PC-9 (cell line): Measurements from ENCODE around the gene PXDN. TPM values are rescaled to one million over a fixed set of nuclear protein-coding genes. Genes with fewer than 3 reads are reported as not detected.

Source experiments
- BruUV-seq: library from RNA; stranded (reverse); fragments of 400-500 nt; replicated peaks from 2 replicates; lab custom pipeline; 2021; lab: Mats Ljungman, UMichigan
- CTCF ChIA-PET: fragments of 300-600 bp; sonication (Branson Sonifier 250); formaldehyde crosslinking; loops from one replicate; lab custom pipeline; 2022; ENCODE audit warnings: antibody characterized with exemption; lab: Charles Lee
- POLR2A ChIA-PET: fragments of 300-600 bp; sonication (Branson Sonifier 250); formaldehyde crosslinking; loops from one replicate; lab custom pipeline; 2022; ENCODE audit warnings: antibody characterized with exemption; ENCODE audit not compliant: unreplicated experiment; lab: Charles Lee
- DNase-seq, 2 experiments: peaks; one replicate each; pipeline versions ENCODE4 v3.0.0 to v3.0.0-alpha.2; 2015 to 2022; ENCODE audit warnings: mixed read lengths in 1 of 2
- H2AFZ ChIP-seq: fragments of 200-600 bp; sonication (generic); 2 replicates; pipeline ENCODE4 v1.8.1; 2017; ENCODE audit warnings: antibody characterized with exemption
- H3F3A ChIP-seq: fragments of 200-600 bp; sonication (generic); 2 replicates; pipeline ENCODE4 v1.8.1; 2017; ENCODE audit warnings: antibody characterized with exemption, mild to moderate bottlenecking, low read depth; ENCODE audit not compliant: insufficient read depth
- H3K27ac ChIP-seq: fragments of 200-600 bp; sonication (generic); 2 replicates; pipeline ENCODE4 v1.6.1; 2016; ENCODE audit warnings: mixed run types
- H3K27me3 ChIP-seq: fragments of 200-600 bp; sonication (generic); 2 replicates; pipeline ENCODE4 v1.6.1; 2016; ENCODE audit warnings: low read depth, mixed run types; ENCODE audit not compliant: insufficient read depth
- H3K36me3 ChIP-seq: fragments of 200-600 bp; sonication (generic); 2 replicates; pipeline ENCODE4 v1.6.1; 2016; ENCODE audit warnings: low read depth, mixed run types
- H3K4me1 ChIP-seq: fragments of 200-600 bp; sonication (generic); replicated peaks from 2 replicates; pipeline ENCODE4 v1.6.1; 2016; ENCODE audit warnings: mixed run types; ENCODE audit not compliant: insufficient read depth
- H3K4me2 ChIP-seq: fragments of 200-600 bp; sonication (generic); 2 replicates; pipeline ENCODE4 v1.6.1; 2017; ENCODE audit warnings: mixed run types
- H3K4me3 ChIP-seq: fragments of 200-600 bp; sonication (generic); 2 replicates; pipeline ENCODE4 v1.6.1; 2016; ENCODE audit warnings: mixed run types
- H3K79me2 ChIP-seq: fragments of 200-600 bp; sonication (generic); 2 replicates; pipeline ENCODE4 v1.6.1; 2017; ENCODE audit warnings: low read depth, mixed run types
- H3K9me2 ChIP-seq: fragments of 200-600 bp; sonication (generic); 2 replicates; pipeline ENCODE4 v1.8.1; 2017; ENCODE audit warnings: mild to moderate bottlenecking; ENCODE audit not compliant: insufficient read depth
- H3K9me3 ChIP-seq: fragments of 200-600 bp; sonication (generic); 2 replicates; pipeline ENCODE4 v1.8.1; 2016; ENCODE audit warnings: low read depth; ENCODE audit not compliant: insufficient read depth
- H4K20me1 ChIP-seq: fragments of 200-600 bp; sonication (generic); 2 replicates; pipeline ENCODE4 v1.8.1; 2017; ENCODE audit not compliant: insufficient read depth
- EZH2 ChIP-seq: fragments of 200-600 bp; sonication (generic); IDR thresholded peaks from 2 replicates; pipeline ENCODE4 v1.8.0; 2017; ENCODE audit warnings: antibody characterized with exemption, low read depth
- intact Hi-C: fragments of 100-400 bp; cut with micrococcal nuclease; formaldehyde crosslinking; loops from one replicate; pipeline ENCODE4 v1.10.0; 2022; ENCODE audit not compliant: unreplicated experiment
- total RNA-seq: library from RNA; stranded (reverse); gene quantifications from 2 replicates; pipeline ENCODE4 v1.2.3, GENCODE V29; 2021
- TF ChIP-seq, protein P1 (sequence below): fragments of 200-600 bp; sonication (generic); conservative IDR thresholded peaks from 2 replicates; pipeline ENCODE4 v1.6.1; 2017; ENCODE audit warnings: mixed run types, antibody characterized with exemption, mild to moderate bottlenecking, moderate library complexity

The PXDN gene
- total RNA-seq, 1 experiment from 2014 or later: 91.1 TPM

DNA sequence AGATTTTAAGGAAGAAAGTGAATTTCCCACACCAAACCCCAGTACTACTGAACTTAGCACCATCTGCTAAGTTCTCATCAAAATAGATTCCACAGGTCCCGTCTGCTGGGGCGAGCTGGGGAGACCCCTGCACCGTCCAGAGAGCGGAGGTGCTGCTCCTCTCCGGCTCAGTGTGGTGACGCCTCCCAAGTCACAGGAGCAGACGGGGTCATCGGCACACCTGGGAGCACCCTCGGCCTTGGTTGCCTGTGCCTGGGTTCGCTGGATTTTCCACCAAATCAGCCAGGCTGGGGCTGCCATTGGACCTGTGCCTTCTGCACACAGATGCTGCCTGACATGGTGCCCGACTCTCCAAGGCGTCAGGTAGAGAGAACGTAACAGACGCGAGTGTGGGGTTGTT lies 141.3 kb downstream of the PXDN start:
- H3K4me2 ChIP-seq: no peak overlapping the region
- TF ChIP-seq EZH2: no peak
- TF ChIP-seq, protein P1, sequence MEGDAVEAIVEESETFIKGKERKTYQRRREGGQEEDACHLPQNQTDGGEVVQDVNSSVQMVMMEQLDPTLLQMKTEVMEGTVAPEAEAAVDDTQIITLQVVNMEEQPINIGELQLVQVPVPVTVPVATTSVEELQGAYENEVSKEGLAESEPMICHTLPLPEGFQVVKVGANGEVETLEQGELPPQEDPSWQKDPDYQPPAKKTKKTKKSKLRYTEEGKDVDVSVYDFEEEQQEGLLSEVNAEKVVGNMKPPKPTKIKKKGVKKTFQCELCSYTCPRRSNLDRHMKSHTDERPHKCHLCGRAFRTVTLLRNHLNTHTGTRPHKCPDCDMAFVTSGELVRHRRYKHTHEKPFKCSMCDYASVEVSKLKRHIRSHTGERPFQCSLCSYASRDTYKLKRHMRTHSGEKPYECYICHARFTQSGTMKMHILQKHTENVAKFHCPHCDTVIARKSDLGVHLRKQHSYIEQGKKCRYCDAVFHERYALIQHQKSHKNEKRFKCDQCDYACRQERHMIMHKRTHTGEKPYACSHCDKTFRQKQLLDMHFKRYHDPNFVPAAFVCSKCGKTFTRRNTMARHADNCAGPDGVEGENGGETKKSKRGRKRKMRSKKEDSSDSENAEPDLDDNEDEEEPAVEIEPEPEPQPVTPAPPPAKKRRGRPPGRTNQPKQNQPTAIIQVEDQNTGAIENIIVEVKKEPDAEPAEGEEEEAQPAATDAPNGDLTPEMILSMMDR: no peak
- CTCF ChIA-PET: no interaction called here
- H3K9me3 ChIP-seq: no peaks in the 10 kb centered on the region
- DNase-seq: no peak
- intact Hi-C loops: no loop called here
- H3K27ac ChIP-seq: no peak overlapping the region
- POLR2A ChIA-PET: no interaction called here
- H3K27me3 ChIP-seq: peaks cover 24% of the 10 kb centered on the region; the same call in 1 of the 2 replicates
- BruUV-seq: no TSS peak
- no peak overlapping the region for H2AFZ ChIP-seq
- H4K20me1 ChIP-seq: no peaks in the 10 kb centered on the region
- no peaks in the 10 kb centered on the region for H3K9me2 ChIP-seq
- H3K4me3 ChIP-seq: no peak overlapping the region
- peaks cover 30% of the 10 kb centered on the region for H3K4me1 ChIP-seq
- no peaks in the 10 kb centered on the region for H3K36me3 ChIP-seq
- H3K79me2 ChIP-seq: no peaks in the 10 kb centered on the region
- peaks cover 26% of the 10 kb centered on the region; the same call in 1 of the 2 replicates for H3F3A ChIP-seq

DNA sequence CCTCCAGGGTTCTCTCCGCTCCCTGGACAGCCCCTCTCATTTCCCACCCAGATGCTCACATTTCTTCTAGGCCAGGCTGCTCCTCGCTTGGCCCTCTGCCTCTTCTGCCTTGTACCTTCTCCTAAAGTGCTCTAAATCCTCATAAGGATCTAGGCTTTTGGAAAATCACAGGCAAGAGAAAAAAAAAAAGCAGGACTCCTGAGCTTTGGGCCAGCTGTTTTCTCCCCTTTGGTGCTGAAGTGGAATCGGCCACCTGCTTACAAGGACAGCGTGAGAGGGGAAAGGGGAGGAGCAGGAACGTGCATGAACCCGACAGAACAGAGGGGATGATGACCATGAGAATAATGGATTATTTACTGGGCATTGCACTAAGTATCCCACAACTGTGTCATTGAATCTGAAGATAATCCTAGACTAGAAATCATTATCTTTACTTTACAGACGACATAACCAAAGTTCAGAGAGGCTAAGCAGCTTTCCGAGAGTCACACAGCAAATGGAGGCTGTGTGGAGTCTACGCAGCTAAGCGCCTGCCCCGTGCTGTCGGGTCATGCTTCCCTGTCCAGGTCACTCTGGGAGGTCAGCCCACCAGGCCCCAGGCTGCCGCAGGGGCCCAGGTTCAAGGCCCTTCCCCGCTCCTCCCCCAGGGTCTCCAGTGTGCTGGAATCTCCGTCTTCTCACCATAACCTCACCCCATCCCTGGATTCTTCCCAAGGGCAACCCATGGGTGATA lies 141.9 kb downstream of the PXDN start:
- Histone ChIP-seq H3K4me3 (no peak overlapping the region), H3K36me3 (no peaks in the 10 kb centered on the region), H2AFZ (no peak overlapping the region), H3K4me2 (peak overlapping the region; percentile 49; the same call in 1 of the 2 replicates), H3K9me2 (no peaks in the 10 kb centered on the region), H3K79me2 (no peaks in the 10 kb centered on the region), H4K20me1 (no peaks in the 10 kb centered on the region), H3K27ac (no peak overlapping the region), H3K27me3 (peaks cover 21% of the 10 kb centered on the region; the same call in 1 of the 2 replicates), H3K4me1 (peaks cover 30% of the 10 kb centered on the region), H3K9me3 (no peaks in the 10 kb centered on the region), H3F3A (peaks cover 28% of the 10 kb centered on the region; the same call in 1 of the 2 replicates)
- POLR2A ChIA-PET: no interaction called here
- CTCF ChIA-PET: interaction anchor here (0.6 kb wide), 1 partner anchor 21 kb away, joined by 3 read pairs; no protein-coding TSS in a partner anchor
- intact Hi-C loops: no loop called here
- TF ChIP-seq, protein P1: no peak
- no peak for TF ChIP-seq EZH2
- DNase-seq: no peak
- BruUV-seq: no TSS peak

DNA sequence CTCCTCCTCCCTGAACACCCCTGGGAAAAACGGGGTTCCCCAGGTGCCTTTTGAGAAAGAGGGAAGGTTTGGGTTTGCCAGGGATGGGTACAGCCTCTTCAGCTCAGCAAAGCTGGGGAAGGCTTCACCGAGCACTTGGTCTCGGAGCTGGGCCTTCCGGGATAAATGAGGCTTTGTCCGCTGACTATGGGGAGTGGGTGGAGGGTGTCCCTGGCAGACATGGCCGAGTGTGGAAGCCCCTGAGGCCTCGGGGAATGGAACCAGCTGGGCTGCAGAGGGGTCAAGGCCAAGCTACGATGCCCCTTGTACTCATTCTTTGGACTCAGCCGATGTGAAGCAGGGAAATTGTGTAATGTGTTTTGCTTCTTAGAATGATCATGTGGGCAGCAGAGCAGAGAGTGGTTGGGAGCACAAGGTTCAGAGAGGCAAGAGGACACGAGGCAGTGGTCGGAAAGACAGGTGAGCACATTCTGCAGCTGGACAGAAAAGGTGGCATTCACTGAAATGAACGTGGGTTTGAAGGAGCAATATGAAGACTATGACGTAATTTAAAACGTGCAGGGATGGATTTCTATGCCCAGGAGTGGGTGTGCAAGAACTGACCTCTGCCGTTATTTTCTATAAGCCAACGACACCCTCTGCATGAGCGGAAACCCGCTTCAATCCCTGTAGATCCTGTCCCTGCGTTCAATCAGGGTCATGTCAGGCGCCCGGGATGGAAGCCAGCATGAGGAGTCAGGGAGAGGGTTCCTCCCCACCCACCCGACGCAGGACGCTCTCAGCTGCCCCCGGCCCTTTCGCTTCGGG lies 142.6 kb downstream of the PXDN start:
- Histone ChIP-seq H4K20me1 (no peaks in the 10 kb centered on the region), H3K9me2 (no peaks in the 10 kb centered on the region), H3K79me2 (no peaks in the 10 kb centered on the region), H3K27ac (no peak overlapping the region), H3K4me3 (no peak overlapping the region), H2AFZ (no peak overlapping the region), H3K9me3 (no peaks in the 10 kb centered on the region), H3K27me3 (peaks cover 21% of the 10 kb centered on the region; the same call in 1 of the 2 replicates), H3F3A (peaks cover 28% of the 10 kb centered on the region; the same call in 1 of the 2 replicates), H3K4me1 (peaks cover 30% of the 10 kb centered on the region), H3K4me2 (peak overlapping the region; percentile 49), H3K36me3 (no peaks in the 10 kb centered on the region)
- POLR2A ChIA-PET: no interaction called here
- no peak for DNase-seq
- CTCF ChIA-PET: no interaction called here
- intact Hi-C loops: no loop called here
- TF ChIP-seq EZH2: no peak
- TF ChIP-seq, protein P1: no peak
- BruUV-seq: no TSS peak
